SH-SY5Y (cell line): Measurements from ENCODE around the gene MLLT6.

Experiments
- GATA2 ChIP-seq: IDR thresholded peaks from 2 replicates; pipeline ENCODE4 v1.6.1; 2011; ENCODE audit warnings: mild to moderate bottlenecking, low read depth, low read length
- GATA3 ChIP-seq: IDR thresholded peaks from 2 replicates; pipeline ENCODE4 v1.6.1; 2011; ENCODE audit warnings: low read depth, mild to moderate bottlenecking, low read length, moderate library complexity

MLLT6 gene

DNA sequence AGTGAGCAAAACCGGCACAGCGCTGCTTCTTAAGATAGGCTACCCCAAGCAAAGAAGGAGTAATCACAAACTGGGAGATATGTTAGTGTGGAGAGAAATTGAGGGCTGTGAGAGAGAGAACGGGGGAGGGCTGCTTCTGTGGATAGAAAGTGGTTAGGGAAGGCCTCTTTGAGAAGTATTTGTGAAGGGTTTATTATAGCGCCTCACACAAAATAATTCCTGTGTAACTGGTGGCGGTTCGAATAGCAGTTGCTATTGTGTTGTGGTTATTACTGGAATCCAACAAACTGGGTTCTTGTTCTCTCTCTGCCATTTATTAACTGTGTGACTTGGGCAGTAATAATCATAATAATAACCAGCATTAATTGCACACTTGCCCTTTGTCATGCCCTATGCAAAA lies 15.9 kb downstream of the MLLT6 start:
- no peak for TF ChIP-seq GATA3
- TF ChIP-seq GATA2, result no peak

DNA sequence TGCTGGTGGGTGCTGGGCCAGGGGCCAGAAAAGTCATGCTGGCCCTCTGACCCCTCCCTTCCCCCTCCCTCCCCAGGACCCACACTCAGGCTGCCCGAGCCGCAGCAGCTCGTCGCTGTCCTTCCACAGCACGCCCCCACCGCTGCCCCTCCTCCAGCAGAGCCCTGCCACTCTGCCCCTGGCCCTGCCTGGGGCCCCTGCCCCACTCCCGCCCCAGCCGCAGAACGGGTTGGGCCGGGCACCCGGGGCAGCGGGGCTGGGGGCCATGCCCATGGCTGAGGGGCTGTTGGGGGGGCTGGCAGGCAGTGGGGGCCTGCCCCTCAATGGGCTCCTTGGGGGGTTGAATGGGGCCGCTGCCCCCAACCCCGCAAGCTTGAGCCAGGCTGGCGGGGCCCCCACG lies 16.7 kb downstream of the MLLT6 start:
- no peak for TF ChIP-seq GATA3
- TF ChIP-seq GATA2, result no peak

DNA sequence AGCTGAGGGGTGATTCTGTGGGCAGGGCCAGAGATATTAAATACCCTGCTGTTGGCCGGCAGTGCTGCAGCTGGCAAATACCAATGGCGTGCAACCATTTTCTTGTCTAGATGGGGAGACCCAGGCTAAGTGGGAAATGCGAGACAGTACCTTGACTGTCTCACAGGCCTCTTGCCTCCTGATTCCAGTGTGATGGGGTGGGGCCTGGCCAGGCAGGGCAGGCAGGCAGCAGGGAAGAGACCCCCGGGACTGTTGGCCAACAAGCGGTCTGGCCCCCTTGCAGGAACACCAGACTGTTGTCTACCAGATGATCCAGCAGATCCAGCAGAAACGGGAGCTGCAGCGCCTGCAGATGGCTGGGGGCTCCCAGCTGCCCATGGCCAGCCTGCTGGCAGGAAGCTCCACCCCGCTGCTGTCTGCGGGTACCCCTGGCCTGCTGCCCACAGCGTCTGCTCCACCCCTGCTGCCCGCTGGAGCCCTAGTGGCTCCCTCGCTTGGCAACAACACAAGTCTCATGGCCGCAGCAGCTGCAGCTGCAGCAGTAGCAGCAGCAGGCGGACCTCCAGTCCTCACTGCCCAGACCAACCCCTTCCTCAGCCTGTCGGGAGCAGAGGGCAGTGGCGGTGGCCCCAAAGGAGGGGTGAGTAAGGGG lies 19.4 kb downstream of the MLLT6 start:
- TF ChIP-seq GATA2 (no peak), GATA3 (no peak)

DNA sequence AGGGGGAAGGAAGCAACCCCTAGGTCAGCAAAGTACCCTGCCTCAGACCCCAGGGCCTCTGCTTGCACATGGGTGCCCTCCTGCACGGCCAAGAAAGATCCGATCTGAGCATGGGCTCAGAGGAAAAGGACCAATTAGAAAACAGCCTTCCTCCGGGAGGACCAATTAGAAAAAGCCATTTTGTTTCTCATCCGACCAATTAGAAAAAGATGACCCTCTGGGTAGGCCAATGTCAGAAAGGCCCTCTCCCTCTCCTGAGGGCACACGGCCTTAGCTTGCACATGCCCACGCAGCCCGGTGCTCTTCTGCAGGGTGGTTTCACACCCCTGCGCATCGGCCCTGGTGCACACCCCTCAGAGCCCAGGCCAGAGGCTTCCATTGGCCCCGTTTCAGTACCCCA lies 20.0 kb downstream of the MLLT6 start:
- TF ChIP-seq GATA3, result no peak
- peak; percentile 31; the same call in 1 of the 2 replicates for TF ChIP-seq GATA2

DNA sequence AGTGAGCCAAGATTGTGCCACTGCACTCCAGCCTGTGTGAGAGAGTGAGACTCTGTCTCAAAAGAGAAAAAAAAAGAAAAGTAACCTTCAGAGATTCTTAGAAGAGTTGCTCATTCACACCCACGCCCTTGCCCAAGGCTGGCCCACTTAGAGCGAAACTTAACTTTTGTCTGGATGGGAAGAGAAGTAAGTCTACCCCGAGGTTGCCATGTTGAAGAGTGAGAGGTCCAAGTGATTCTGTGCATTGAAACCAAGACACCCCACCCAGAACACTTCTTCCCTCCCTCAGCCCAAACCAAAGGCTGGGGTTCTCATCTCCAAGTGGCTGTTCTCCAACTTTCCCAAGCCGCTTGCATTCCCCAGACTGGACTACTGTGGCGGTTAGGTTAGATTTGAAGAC lies 22.7 kb downstream of the MLLT6 start:
- TF ChIP-seq GATA2, result no peak
- no peak for TF ChIP-seq GATA3

DNA sequence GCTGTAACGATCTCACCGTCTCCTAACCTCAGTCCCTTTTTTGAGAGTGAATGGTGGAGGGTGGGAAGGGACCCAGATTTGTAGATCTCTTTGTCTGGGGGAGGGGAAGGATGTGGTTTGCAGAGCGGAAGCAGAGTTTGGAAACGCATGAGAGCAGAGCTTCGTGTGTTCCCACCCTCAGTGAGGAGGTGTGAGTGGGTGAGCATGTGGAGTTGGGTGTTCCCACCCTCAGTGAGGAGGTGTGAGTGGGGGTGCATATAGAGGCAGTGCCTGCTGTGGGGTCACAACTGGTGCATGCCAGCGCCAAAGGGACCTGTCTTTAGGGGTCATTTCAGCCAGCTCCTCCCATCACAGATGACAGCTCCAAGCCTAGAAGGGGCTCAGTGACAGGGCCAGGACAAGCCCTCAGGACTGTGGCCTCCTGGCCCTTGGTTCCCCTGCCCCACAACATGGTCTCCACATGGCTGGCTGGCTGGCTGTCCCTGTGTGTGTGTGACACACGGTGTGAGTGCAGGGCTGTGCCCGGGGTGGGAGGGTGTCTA lies 23.3 kb downstream of the MLLT6 start:
- TF ChIP-seq GATA2 (no peak), GATA3 (no peak)

DNA sequence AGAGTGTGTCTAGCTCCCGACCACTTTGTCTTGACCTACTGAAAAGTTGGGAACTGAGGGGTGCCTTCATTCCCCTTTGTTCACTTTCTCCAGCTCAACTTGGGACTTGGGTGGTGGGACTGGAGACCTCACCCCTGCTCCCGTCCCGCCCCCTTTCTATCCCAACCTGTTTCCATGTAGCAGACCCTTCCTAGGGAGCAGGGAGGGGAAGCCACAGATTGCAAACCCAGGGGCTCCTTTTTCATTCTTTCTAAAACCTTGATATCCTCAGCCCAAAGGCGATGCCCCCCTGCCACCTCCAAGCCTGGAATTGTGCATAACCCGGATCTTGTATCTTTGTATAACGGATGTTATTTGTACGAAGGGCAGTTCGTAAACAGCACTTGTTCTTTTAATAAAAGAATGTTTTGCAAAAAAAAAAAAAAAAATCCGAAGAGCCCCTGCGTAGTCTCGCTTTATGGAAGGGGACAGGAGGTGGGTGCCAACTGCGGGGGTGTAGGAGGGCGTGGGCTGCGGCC lies 24.4 kb downstream of the MLLT6 start:
- no peak for TF ChIP-seq GATA3
- no peak for TF ChIP-seq GATA2

DNA sequence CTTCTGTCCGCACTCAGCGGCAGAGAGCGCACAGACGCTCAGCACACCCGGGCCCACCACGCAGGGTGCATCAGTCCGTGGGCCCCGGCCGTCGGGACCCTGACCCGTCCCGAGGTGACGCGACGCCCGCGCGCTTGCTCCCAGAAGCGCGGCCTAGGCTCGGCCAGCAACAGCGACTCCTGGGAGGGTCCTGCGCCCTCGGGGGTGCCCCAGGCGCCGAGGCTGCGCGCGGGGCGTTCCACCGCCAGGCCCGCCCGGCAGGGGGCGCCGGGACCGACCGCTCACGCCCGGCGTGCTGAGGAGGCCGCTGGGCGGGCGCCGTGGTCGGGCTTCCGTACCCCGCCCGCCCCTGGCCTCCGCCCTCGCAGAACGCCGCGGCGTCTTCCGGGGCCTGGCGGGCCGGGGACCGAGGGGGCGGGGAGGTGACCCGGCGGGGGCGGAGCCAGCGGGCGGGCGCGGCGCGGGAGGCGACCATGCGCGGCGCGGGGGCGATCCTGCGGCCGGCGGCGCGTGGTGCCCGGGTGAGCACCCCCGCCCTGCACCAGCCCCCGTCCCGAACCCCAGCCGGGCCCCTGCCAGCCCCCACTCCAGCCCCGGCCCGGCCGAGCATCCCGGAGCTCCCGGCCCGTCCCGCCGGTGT lies 24.9 kb downstream of the MLLT6 start, which contains the start of gene CISD3:
Gene CISD3, plus strand, starts transcription at position 456 of the 640 bp plus-strand sequence. Its CDS starts 18 bp downstream, at position 474.
- TF ChIP-seq GATA3 (no peak), GATA2 (no peak)

DNA sequence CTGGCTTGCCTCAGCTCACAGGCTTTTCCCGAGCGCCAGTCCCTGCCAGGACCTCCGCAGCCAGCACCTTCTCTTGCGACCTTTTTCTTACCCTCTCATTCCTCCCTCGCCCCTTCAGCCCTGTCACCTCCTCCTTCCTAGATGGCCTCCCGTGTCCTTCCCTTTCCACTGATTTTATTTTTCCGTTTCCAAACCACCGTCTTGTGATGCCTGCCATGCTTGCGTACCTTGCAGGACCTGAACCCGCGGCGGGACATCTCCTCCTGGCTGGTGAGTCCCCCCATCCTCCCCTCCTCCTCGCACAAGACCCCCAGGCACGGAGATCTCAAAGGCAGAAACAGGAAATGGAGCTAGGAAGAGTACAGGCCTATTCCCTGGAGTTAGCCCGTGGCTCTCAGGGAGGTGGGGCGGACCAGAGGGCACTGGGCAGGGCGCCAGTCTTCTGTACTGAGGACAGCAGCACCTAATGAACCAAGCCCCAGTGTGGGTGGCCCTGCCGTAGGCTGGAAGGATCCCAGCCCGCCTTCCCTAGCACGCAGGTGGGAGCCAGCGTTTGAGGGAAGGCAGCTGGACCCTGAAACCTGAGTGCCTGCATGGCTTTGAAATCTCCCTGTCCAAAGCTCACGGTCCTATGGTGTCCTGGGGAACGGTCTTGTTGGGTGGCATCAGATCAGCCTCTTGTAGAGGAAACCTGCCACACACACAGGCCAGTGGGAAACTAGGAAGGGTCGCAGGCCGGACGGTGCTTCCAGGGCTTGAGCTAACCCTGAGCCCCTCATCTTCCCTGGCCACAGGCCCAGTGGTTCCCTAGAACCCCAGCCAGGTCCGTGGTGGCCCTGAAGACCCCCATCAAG lies 25.7 kb downstream of the MLLT6 start:
- TF ChIP-seq GATA2, result no peak
- TF ChIP-seq GATA3, result no peak

DNA sequence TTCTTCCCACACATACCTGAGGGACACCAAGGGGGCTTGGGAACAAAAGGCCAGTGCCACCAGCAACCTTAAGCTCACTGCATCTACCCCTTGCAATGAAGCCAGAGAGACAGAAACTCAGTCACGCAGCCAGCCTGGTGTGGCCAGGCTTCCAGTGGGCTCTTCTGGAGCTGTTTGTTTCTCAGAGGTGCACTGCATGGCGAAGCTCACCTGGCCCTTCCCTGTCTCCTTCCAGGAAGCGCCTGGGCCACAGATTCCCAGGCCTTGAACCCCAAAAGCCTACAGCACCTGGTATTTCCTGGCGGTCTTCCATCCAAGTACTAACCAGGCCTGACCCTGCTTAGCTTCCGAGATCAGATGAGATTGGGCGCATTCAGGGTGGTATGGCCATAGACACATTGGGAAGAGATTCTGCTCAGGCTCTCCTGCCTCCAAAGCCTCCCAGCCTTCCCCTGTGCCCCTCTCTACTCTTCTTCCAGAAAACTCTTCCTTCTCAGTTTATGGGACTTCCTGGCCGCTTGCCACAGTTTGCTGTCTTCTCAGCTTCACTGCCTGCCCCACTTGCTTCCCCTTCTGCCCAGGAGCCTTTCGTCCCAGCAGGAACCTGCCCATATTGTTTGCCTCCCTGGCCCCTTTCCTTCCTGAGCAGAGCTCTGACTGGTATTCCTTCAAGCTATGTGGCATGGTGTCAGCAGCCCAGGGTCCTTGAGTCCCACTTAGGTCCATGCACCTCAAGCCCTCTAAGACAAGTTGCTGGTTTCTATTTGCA lies 26.6 kb downstream of the MLLT6 start:
- TF ChIP-seq GATA2 (no peak), GATA3 (no peak)

DNA sequence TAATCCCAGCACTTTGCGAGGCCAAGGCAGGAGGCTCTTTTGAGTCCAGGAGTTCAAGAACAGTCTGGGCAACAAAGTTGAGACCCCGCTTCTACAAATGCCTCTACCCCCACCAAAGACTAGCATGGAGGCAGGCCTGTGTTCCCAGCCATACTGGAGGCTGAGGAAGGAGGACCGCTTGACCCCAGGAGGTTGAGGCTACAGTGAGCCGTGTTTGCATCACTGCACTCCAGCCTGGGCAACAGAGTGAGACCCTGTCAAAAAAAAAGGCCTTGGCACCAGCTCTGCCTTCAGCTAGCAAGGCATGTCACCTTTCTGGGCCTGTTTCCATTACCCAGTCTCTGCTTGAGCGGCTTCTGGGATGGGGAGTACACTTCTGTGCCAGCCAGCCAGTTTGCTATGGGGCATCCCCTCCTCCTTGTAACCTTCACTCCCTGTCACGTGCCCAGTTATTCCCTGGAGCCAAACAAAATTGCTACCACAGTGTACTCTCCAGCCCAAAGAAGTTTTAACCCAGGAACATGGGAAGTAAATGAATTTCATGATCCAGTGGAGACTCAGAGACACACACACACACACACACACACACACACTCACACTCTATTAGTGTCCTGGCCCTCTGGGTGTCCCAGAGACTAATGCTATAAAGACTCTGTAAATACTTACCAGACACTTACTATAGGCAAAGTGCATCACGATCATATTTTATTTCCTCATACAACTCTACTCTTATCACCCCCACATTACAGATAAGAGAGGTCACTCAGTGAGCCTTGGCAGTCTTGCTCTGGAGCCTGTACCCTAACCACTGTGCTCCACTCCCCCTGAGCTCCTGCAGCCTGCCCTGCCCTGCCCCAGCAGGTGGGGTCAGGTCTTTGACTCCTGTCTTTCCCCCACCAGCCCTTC lies 27.6 kb downstream of the MLLT6 start:
- TF ChIP-seq GATA3 (no peak), GATA2 (no peak)

DNA sequence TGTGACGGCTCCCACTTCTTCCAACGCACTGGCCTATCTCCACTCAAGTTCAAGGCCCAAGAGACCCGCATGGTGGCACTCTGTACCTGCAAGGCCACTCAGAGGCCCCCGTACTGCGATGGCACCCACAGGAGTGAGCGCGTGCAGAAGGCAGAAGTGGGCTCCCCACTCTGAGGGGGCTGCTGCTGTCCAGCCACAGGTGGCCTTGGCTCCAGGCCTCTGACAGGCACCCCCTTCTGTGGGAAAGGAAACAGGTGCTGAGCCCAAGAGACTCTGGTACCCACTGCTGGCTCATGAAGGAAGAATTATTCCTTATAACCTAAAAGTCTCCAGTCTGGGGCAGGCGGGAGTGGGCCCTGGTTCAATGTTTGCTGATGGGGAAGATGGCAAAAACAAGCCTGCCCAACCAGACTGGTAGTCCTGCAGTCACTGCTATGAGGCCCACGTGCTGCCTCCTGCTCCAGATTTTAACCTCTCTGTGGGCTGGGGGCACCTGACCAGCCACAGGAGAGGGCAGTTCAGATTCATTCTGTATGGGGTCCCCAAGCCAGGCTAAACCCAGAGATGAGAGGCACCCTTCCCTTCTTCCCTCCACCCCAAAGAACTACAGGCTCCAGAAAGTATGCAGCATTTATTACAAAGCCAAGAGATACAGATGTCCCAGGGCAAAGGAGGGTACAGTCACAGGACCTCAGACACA lies 28.4 kb downstream of the MLLT6 start:
- TF ChIP-seq GATA3 (no peak), GATA2 (no peak)
